PC-3 (cell line): ENCODE data around the gene WDR7. TPM values are rescaled to one million over a fixed set of nuclear protein-coding genes. Genes with fewer than 3 reads are reported as not detected.

Source experiments
- ATAC-seq: fragments of 200-7000 bp; cut with Tn5 transposase; 2 replicates; pipeline ENCODE4 v1.9.1; 2020; ENCODE audit warnings: mild to moderate bottlenecking, moderate library complexity
- BruUV-seq: library from RNA; stranded (reverse); fragments of 400-500 nt; replicated peaks from 2 replicates; lab custom pipeline; 2021; lab: Mats Ljungman, UMichigan
- CTCF ChIA-PET: fragments of 300-600 bp; sonication (Branson Sonifier 250); formaldehyde crosslinking; loops from one replicate; lab custom pipeline; 2022; ENCODE audit warnings: antibody characterized with exemption; lab: Charles Lee
- POLR2A ChIA-PET: fragments of 300-600 bp; sonication (Branson Sonifier 250); formaldehyde crosslinking; loops from one replicate; lab custom pipeline; 2022; ENCODE audit warnings: antibody characterized with exemption; ENCODE audit not compliant: unreplicated experiment; lab: Charles Lee
- DNase-seq: peaks from one replicate; pipeline ENCODE4 v3.0.0-alpha.2; 2015
- H2AFZ ChIP-seq: fragments of 300-600 bp; sonication (generic); 2 replicates; pipeline ENCODE4 v1.6.0; 2016; ENCODE audit warnings: antibody characterized with exemption, low read length
- H3F3A ChIP-seq: fragments of 300-600 bp; sonication (generic); one replicate; pipeline ENCODE4 v1.6.0; 2017; ENCODE audit warnings: antibody characterized with exemption, low read length, control low read depth, mild to moderate bottlenecking; ENCODE audit not compliant: unreplicated experiment
- H3K27ac ChIP-seq: fragments of 300-600 bp; sonication (generic); 2 replicates; pipeline ENCODE4 v1.5.1; 2016; ENCODE audit warnings: mild to moderate bottlenecking, low read length
- H3K27me3 ChIP-seq: fragments of 300-600 bp; sonication (generic); 2 replicates; pipeline ENCODE4 v1.6.1; 2016; ENCODE audit warnings: low read length, mixed read lengths
- H3K36me3 ChIP-seq: fragments of 300-600 bp; sonication (generic); 2 replicates; pipeline ENCODE4 v1.6.1; 2016; ENCODE audit warnings: low read depth, mixed run types, low read length, mixed read lengths
- H3K4me1 ChIP-seq: fragments of 300-600 bp; sonication (generic); 2 replicates; pipeline ENCODE4 v1.5.1; 2016; ENCODE audit warnings: low read length; ENCODE audit not compliant: insufficient read depth
- H3K4me2 ChIP-seq: fragments of 300-600 bp; sonication (generic); 2 replicates; pipeline ENCODE4 v1.6.0; 2016; ENCODE audit warnings: low read length
- H3K4me3 ChIP-seq: fragments of 300-600 bp; sonication (generic); 2 replicates; pipeline ENCODE4 v1.5.1; 2016; ENCODE audit warnings: mild to moderate bottlenecking, low read length, mixed read lengths
- H3K79me2 ChIP-seq: fragments of 300-600 bp; sonication (generic); 2 replicates; pipeline ENCODE4 v1.6.1; 2017; ENCODE audit warnings: low read length, mixed read lengths
- H3K9ac ChIP-seq: fragments of 300-600 bp; sonication (generic); 2 replicates; pipeline ENCODE4 v1.6.0; 2016; ENCODE audit warnings: mild to moderate bottlenecking, low read length
- H3K9me2 ChIP-seq: fragments of 300-600 bp; sonication (generic); replicated peaks from 2 replicates; pipeline ENCODE4 v1.6.1; 2016; ENCODE audit warnings: mixed run types, low read length, mixed read lengths
- H3K9me3 ChIP-seq: fragments of 300-600 bp; sonication (generic); 2 replicates; pipeline ENCODE4 v1.6.1; 2016; ENCODE audit warnings: low read length, mixed read lengths
- H4K20me1 ChIP-seq: fragments of 300-600 bp; sonication (generic); 2 replicates; pipeline ENCODE4 v1.6.1; 2016; ENCODE audit warnings: low read length, mixed read lengths
- EZH2 ChIP-seq: fragments of 300-600 bp; sonication (generic); IDR thresholded peaks from one replicate; pipeline ENCODE4 v1.6.1; 2017; ENCODE audit warnings: antibody characterized with exemption, mild to moderate bottlenecking, low read length; ENCODE audit not compliant: unreplicated experiment
- EZH2phosphoT487 ChIP-seq: fragments of 300-600 bp; sonication (generic); IDR thresholded peaks from 2 replicates; pipeline ENCODE4 v1.6.1; 2018; ENCODE audit warnings: mild to moderate bottlenecking, antibody characterized with exemption, low read length, borderline replicate concordance
- intact Hi-C: fragments of 100-400 bp; cut with micrococcal nuclease; formaldehyde crosslinking; loops from 2 replicates; pipeline ENCODE4 v1.9.0; 2023
- total RNA-seq: library from RNA; depleted of rRNA; stranded (reverse); fragments of >200 nt; gene quantifications from 2 replicates; pipeline ENCODE4 v1.2.3, GENCODE V29; 2014
- TF ChIP-seq, protein P1 (sequence below): fragments of 300-600 bp; sonication (generic); conservative IDR thresholded peaks from 2 replicates; pipeline ENCODE4 v1.5.1; 2017; ENCODE audit warnings: antibody characterized with exemption, low read depth, mild to moderate bottlenecking, low read length

WDR7 gene
- total RNA-seq, 1 experiment from 2014 or later: 16.0 TPM

DNA sequence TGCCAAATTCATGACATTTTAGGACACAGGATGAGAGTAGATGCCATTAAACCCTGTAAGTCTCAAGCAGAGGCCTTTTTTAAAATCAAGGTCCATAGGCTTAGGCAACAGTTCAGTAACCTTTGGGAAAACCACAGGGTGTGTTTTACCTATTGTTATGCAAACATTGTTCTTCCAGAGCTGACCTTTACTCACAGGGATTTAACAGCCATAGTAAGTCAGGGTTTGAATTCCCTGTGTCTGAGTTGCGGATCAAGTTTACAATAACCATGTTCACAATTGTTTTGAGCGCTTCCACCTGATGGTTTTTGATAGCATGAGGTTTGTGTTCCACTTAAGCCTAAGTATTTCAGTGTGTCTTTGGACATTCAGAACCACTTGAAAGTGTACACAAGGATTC is 335.7 kb downstream of the WDR7 start:
- H3K9ac ChIP-seq: no peak overlapping the region
- no peak for ATAC-seq

DNA sequence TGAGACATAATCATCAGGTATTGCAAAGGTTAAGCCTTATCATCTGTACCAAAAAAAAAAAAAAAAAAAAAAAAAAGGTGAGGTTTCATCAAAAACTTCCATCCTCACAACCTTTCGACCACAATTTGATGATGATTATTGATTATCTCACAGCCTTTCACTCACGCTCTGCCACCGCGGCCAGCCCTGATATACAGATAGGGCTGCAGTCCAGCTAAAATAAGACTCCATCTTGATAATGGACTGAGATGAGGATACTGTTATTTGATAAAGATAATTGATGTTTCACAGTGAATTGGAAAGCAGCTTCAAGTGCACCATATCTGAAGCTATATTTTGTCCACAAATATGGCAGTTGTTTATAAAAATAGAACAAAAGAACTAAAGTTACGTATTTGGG is 336.1 kb downstream of the WDR7 start:
- POLR2A ChIA-PET: no interaction called here
- no peaks in the 10 kb centered on the region for H3K27me3 ChIP-seq
- no peak overlapping the region for H2AFZ ChIP-seq
- H3F3A ChIP-seq: no peaks in the 10 kb centered on the region
- no peaks in the 10 kb centered on the region for H3K36me3 ChIP-seq
- no TSS peak for BruUV-seq
- H3K27ac ChIP-seq: no peak overlapping the region
- H3K9ac ChIP-seq: no peak overlapping the region
- CTCF ChIA-PET: interaction anchor here (0.8 kb wide), 1 partner anchor 244 kb away, joined by 6 read pairs; no protein-coding TSS in a partner anchor
- no peaks in the 10 kb centered on the region for H3K79me2 ChIP-seq
- no peaks in the 10 kb centered on the region for H4K20me1 ChIP-seq
- H3K4me3 ChIP-seq: no peak overlapping the region
- TF ChIP-seq EZH2phosphoT487 (no peak), EZH2 (no peak)
- TF ChIP-seq, protein P1, sequence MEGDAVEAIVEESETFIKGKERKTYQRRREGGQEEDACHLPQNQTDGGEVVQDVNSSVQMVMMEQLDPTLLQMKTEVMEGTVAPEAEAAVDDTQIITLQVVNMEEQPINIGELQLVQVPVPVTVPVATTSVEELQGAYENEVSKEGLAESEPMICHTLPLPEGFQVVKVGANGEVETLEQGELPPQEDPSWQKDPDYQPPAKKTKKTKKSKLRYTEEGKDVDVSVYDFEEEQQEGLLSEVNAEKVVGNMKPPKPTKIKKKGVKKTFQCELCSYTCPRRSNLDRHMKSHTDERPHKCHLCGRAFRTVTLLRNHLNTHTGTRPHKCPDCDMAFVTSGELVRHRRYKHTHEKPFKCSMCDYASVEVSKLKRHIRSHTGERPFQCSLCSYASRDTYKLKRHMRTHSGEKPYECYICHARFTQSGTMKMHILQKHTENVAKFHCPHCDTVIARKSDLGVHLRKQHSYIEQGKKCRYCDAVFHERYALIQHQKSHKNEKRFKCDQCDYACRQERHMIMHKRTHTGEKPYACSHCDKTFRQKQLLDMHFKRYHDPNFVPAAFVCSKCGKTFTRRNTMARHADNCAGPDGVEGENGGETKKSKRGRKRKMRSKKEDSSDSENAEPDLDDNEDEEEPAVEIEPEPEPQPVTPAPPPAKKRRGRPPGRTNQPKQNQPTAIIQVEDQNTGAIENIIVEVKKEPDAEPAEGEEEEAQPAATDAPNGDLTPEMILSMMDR: no peak
- H3K4me1 ChIP-seq: no peaks in the 10 kb centered on the region
- no peaks in the 10 kb centered on the region for H3K9me2 ChIP-seq
- ATAC-seq (no peak), DNase-seq (no peak)
- no peak overlapping the region for H3K4me2 ChIP-seq
- intact Hi-C loops: no loop called here
- H3K9me3 ChIP-seq: no peaks in the 10 kb centered on the region

More for the DNA sequence above, 335.7 kb downstream of the WDR7 start:
- POLR2A ChIA-PET: no interaction called here
- Histone ChIP-seq H3K4me3 (no peak overlapping the region), H2AFZ (no peak overlapping the region), H3F3A (no peaks in the 10 kb centered on the region), H3K79me2 (no peaks in the 10 kb centered on the region), H3K27ac (no peak overlapping the region), H3K9me3 (no peaks in the 10 kb centered on the region), H3K4me1 (no peaks in the 10 kb centered on the region), H3K27me3 (no peaks in the 10 kb centered on the region), H3K4me2 (no peak overlapping the region), H3K36me3 (no peaks in the 10 kb centered on the region), H3K9me2 (no peaks in the 10 kb centered on the region), H4K20me1 (no peaks in the 10 kb centered on the region)
- intact Hi-C loops: no loop called here
- TF ChIP-seq EZH2phosphoT487 (no peak), EZH2 (no peak)
- TF ChIP-seq, protein P1: no peak
- CTCF ChIA-PET: interaction anchor here (0.8 kb wide), 1 partner anchor 244 kb away, joined by 6 read pairs; no protein-coding TSS in a partner anchor
- no peak for DNase-seq
- no TSS peak for BruUV-seq

DNA sequence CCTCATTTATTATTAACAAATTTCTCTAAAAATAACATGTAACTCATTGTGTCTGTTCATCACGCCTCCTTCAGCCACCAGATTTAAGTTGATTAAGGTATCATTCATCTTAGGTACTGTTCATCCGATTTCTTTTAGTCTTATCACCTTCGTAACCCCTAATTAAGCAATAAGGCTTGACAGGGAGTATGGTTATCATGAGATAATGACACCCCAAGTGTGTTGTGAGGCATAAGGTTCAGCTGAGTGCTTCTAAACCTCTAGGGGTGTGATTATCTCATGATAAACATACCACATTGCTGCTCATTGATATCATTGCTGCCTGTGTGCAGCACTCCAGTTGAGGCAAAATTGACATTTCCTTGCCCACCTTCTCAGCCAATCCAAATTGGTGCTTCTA is 336.9 kb downstream of the WDR7 start:
- Histone ChIP-seq H2AFZ (no peak overlapping the region), H3K4me2 (no peak overlapping the region), H3F3A (no peaks in the 10 kb centered on the region), H3K4me1 (peaks cover 7% of the 10 kb centered on the region), H4K20me1 (no peaks in the 10 kb centered on the region), H3K27ac (no peak overlapping the region), H3K4me3 (no peak overlapping the region), H3K36me3 (no peaks in the 10 kb centered on the region), H3K9me2 (no peaks in the 10 kb centered on the region), H3K79me2 (no peaks in the 10 kb centered on the region), H3K9me3 (no peaks in the 10 kb centered on the region), H3K27me3 (no peaks in the 10 kb centered on the region), H3K9ac (no peak overlapping the region)
- ChIA-PET CTCF (no interaction called here), POLR2A (no interaction called here)
- no TSS peak for BruUV-seq
- ATAC-seq (no peak), DNase-seq (no peak)
- intact Hi-C loops: no loop called here
- TF ChIP-seq EZH2: no peak
- TF ChIP-seq, protein P1: no peak
- TF ChIP-seq EZH2phosphoT487: no peak
